Naive thymus-derived CD4-positive, alpha-beta T cell (primary cell): ENCODE data around the gene HS2ST1. TPM values are rescaled to one million over a fixed set of nuclear protein-coding genes. Genes with fewer than 3 reads are reported as not detected.

ENCODE experiments used
- ATAC-seq: fragments of 150-1000 bp; cut with Tn5 transposase; 2 replicates; pipeline ENCODE4 v1.10.0; 2021; ENCODE audit warnings: mild to moderate bottlenecking, moderate library complexity
- CTCF ChIA-PET: fragments of 350-600 bp; sonication (Branson Sonifier 250); formaldehyde crosslinking; loops from one replicate; lab custom pipeline; 2021; ENCODE audit warnings: antibody characterized with exemption; lab: Charles Lee
- POLR2A ChIA-PET: fragments of 350-600 bp; sonication (Branson Sonifier 250); formaldehyde crosslinking; loops from one replicate; lab custom pipeline; 2021; ENCODE audit warnings: antibody characterized with exemption, inconsistent platforms; lab: Charles Lee
- DNase-seq, 9 donors: peaks; one replicate each; pipeline versions ENCODE4 v3.0.0 to v3.0.0-alpha.2; 2020 to 2022; ENCODE audit warnings: mixed read lengths in 1 of 9
- H3K27ac ChIP-seq: one replicate; pipeline ENCODE4 v1.7.0; 2013; ENCODE audit warnings: mild to moderate bottlenecking, low read depth, low read length, moderate library complexity
- H3K27me3 ChIP-seq, 2 donors: one replicate each; pipeline ENCODE4 v1.7.0; 2013; ENCODE audit warnings: low read length in 2 of 2, mild to moderate bottlenecking in 2 of 2, moderate library complexity in 2 of 2; ENCODE audit not compliant: control insufficient read depth in 2 of 2, insufficient read depth in 2 of 2
- H3K36me3 ChIP-seq, 3 experiments: 1 replicate in 2 of 3; 2 replicates in 1 of 3; pipeline ENCODE4 v1.7.0; 2013; ENCODE audit warnings: low read length in 3 of 3, mild to moderate bottlenecking in 3 of 3, moderate library complexity in 1 of 3; ENCODE audit not compliant: insufficient read depth in 3 of 3, control insufficient read depth in 2 of 3
- H3K4me1 ChIP-seq, 2 donors: one replicate each; pipeline ENCODE4 v1.7.0; 2013; ENCODE audit warnings: low read length in 2 of 2, mild to moderate bottlenecking in 2 of 2, moderate library complexity in 1 of 2; ENCODE audit not compliant: control insufficient read depth in 2 of 2, insufficient read depth in 2 of 2
- H3K4me3 ChIP-seq: 2 replicates; pipeline ENCODE4 v1.7.0; 2013; ENCODE audit warnings: mild to moderate bottlenecking, low read length
- H3K9me3 ChIP-seq, 3 experiments: 1 replicate in 2 of 3; 2 replicates in 1 of 3; pipeline ENCODE4 v1.7.0; 2013; ENCODE audit warnings: low read length in 3 of 3; ENCODE audit not compliant: control insufficient read depth in 2 of 3
- H3K27ac Mint-ChIP-seq, 9 donors: one replicate each; pipeline ENCODE4 v1.8.0; 2020 to 2022; ENCODE audit warnings: mixed read lengths in 9 of 9, mild to moderate bottlenecking in 8 of 9, moderate library complexity in 5 of 9, inconsistent platforms in 2 of 9
- H3K27me3 Mint-ChIP-seq, 5 donors: one replicate each; pipeline ENCODE4 v1.8.0; 2021 to 2022; ENCODE audit warnings: mixed read lengths in 5 of 5, mild to moderate bottlenecking in 1 of 5
- H3K36me3 Mint-ChIP-seq, 5 donors: one replicate each; pipeline ENCODE4 v1.8.0; 2020 to 2022; ENCODE audit warnings: mixed read lengths in 5 of 5, mild to moderate bottlenecking in 3 of 5, inconsistent platforms in 1 of 5
- H3K4me1 Mint-ChIP-seq, 7 donors: one replicate each; pipeline ENCODE4 v1.8.0; 2020 to 2022; ENCODE audit warnings: mixed read lengths in 7 of 7, mild to moderate bottlenecking in 3 of 7, inconsistent platforms in 1 of 7
- H3K4me3 Mint-ChIP-seq, 10 donors: one replicate each; pipeline ENCODE4 v1.8.0; 2020 to 2022; ENCODE audit warnings: mild to moderate bottlenecking in 10 of 10, mixed read lengths in 10 of 10, moderate library complexity in 6 of 10, inconsistent platforms in 2 of 10
- H3K9me3 Mint-ChIP-seq, 11 donors: one replicate each; pipeline ENCODE4 v1.8.0; 2020 to 2022; ENCODE audit warnings: mixed read lengths in 11 of 11, mild to moderate bottlenecking in 4 of 11, inconsistent platforms in 1 of 11, moderate library complexity in 1 of 11
- intact Hi-C, 2 donors: fragments of 100-400 bp; cut with micrococcal nuclease; formaldehyde crosslinking; loops; one replicate each; pipeline ENCODE4 v1.15.1; 2023
- polyA plus RNA-seq, 2 donors: library from polyadenylated mRNA; unstranded; fragments of 300-500 nt; fragmentation: Illumina TruSeq; gene quantifications; one replicate each; pipeline ENCODE4 v1.2.3, GENCODE V29; 2021
- total RNA-seq, 6 experiments: library from RNA in 5 of 6; stranded (reverse) in 5 of 6; gene quantifications; 1 replicate in 5 of 6; 2 replicates in 1 of 6; pipeline ENCODE4 v1.2.3 and lab custom pipeline; 2021 to 2026

The HS2ST1 gene
- total and polyA plus RNA-seq, 7 experiments from 2014 or later = 7.1 to 18.3 (median 10.2) TPM

GRCh38 chr1:86906419-86906818, 8.0 kb upstream of the HS2ST1 start:
- ChIA-PET CTCF (no interaction called here), POLR2A (interaction anchor here (0.6 kb wide), 1 partner anchor 29 kb away, joined by 5 read pairs; no protein-coding TSS in a partner anchor)
- H3K4me3 ChIP-seq = no peak overlapping the region
- H3K36me3 ChIP-seq = peaks cover 1 to 22% (median 4%) of the 10 kb centered on the region in 3 experiments
- Mint-ChIP-seq H3K27me3 (no peaks in the 10 kb centered on the region), H3K27ac (no peak overlapping the region), H3K9me3 (no peaks in the 10 kb centered on the region), H3K4me3 (no peak overlapping the region), H3K36me3 (peaks cover 3 to 35% (median 30%) of the 10 kb centered on the region in 5 donors), H3K4me1 (peaks cover 17 to 47% (median 38%) of the 10 kb centered on the region in 7 donors)
- H3K27me3 ChIP-seq = no peaks in the 10 kb centered on the region
- ATAC-seq = no peak
- intact Hi-C loops = no loop called here
- DNase-seq = no peak
- H3K4me1 ChIP-seq = peaks cover 9 to 49% of the 10 kb centered on the region in 2 donors
- H3K9me3 ChIP-seq = no peaks in the 10 kb centered on the region
- no peak overlapping the region for H3K27ac ChIP-seq

- Mint-ChIP-seq H3K27ac (peak overlapping the region in 3 of 9 donors; percentile 10 to 59 (median 23)), H3K9me3 (no peaks in the 10 kb centered on the region), H3K27me3 (no peaks in the 10 kb centered on the region), H3K4me3 (peak overlapping the region in 1 of 10 donors; percentile 67), H3K36me3 (peaks cover 3 to 29% (median 22%) of the 10 kb centered on the region in 5 donors), H3K4me1 (peaks cover under 1 to 58% (median 48%) of the 10 kb centered on the region in 7 donors)
- no peaks in the 10 kb centered on the region for H3K27me3 ChIP-seq
- no peak for DNase-seq
- no peak overlapping the region for H3K27ac ChIP-seq
- peaks cover 0 to 18% (median 4%) of the 10 kb centered on the region in 3 experiments for H3K36me3 ChIP-seq
- H3K4me3 ChIP-seq = peak overlapping the region; percentile 96
- peaks cover 15 to 40% of the 10 kb centered on the region in 2 donors for H3K4me1 ChIP-seq
- intact Hi-C loops = loop anchor here (5.0 to 10.0 kb wide), 5 partner anchors 40 to 1848 kb away; partner anchors contain the start of gene BCL10 (in 1 of the 2)
- CTCF ChIA-PET = no interaction called here
- ATAC-seq = no peak
- no peaks in the 10 kb centered on the region for H3K9me3 ChIP-seq
- POLR2A ChIA-PET = interaction anchor here (2.0 to 3.4 kb wide), 2 partner anchors 8 to 208 kb away, joined by 12 to 37 read pairs; partner anchors contain the start of gene SH3GLB1
Measured at GRCh38 chr1:86912281-86912900, 2.0 kb upstream of the HS2ST1 start.

DNA sequence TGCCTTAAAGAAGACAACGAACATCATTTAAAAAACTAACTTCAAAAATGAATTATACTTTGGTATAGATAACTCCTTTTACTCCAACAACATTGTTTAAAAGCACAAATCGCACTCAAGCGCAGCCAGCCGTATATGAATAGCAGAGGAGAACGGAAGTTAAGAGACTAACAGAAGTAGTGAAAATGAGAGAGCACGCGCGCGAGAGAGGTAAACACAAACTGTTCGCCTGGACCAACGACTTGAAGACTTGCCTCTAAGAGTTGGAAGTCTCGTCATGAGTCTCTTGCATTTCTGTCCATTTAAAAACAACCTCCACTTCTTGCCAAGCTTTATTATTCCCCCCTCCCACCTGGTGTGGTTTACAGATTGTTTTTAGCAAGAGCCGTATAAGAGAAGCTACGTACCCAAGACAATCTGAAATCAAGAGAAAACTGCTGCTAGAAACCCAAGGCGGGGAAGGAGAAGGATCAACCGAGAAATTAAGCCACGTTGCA, 988 bp upstream of the HS2ST1 start:
- CTCF ChIA-PET = no interaction called here
- H3K4me1 ChIP-seq = peaks cover 15 to 35% of the 10 kb centered on the region in 2 donors

DNA sequence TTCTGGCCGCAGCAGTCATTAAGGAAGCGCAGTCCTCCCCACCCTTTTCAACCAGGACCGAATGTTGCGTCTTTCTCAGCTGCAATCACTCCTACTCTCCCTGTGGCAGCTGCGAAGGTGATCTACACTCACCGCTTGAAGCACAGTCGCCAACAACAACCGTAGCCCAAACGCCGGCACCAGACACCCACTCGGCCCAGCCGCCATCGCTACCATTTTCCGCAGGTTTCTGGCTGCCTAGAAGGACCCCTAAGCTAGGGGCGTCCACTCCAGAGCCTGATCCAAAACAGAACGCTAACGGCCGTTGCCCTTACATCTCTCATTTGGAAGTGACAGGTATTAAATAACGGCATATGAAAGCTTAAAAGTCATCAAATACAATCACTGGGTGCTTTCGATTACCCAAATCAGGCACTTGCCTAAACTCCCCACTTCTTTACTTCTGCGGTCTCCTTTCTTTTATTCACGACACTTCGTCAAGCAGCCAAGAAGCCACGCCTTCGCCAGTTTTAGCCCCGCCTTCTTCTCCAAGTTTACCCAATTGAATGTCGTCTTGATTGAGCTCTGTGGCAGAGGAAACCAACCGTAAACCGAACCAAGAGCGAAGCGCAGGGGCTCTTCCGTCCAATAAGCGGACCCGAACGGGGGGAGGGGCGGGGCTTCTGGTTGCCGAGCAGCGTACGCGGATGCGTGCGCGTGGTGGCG, 387 bp upstream of the HS2ST1 start, which contains the start of gene SELENOF:
Gene SELENOF (minus strand): TSS at position 231 of the 705 bp plus-strand sequence. CDS start 15 bp downstream, at position 216.
- ChIA-PET POLR2A (interaction anchor here (0.7 to 3.4 kb wide), 11 partner anchors 8 to 1769 kb away, joined by 3 to 37 read pairs (median 4); partner anchors contain the start of genes ODF2L, PKN2 and SH3GLB1), CTCF (interaction anchor here (0.7 to 1.2 kb wide), 3 partner anchors 51 to 414 kb away, joined by 3 to 6 read pairs (median 3); no protein-coding TSS in a partner anchor)
- no peaks in the 10 kb centered on the region for H3K9me3 ChIP-seq
- DNase-seq (peak; percentile 94 to 100 (median 99)), ATAC-seq (peak; percentile 93)
- H3K27me3 ChIP-seq = no peaks in the 10 kb centered on the region
- Mint-ChIP-seq H3K9me3 (no peaks in the 10 kb centered on the region), H3K4me1 (peaks cover 6 to 51% (median 44%) of the 10 kb centered on the region in 7 donors), H3K4me3 (no peak within 1 kb of the TSS), H3K36me3 (peaks cover 3 to 21% (median 15%) of the 10 kb centered on the region in 5 donors), H3K27ac (no peak within 1 kb of the TSS), H3K27me3 (no peaks in the 10 kb centered on the region)
- peak within 1 kb of the TSS; percentile 89 for H3K27ac ChIP-seq
- peaks cover 0 to 18% (median 0%) of the 10 kb centered on the region in 3 experiments for H3K36me3 ChIP-seq
- intact Hi-C loops = loop anchor here (1.0 to 10.0 kb wide), 20 partner anchors 20 to 1977 kb away; partner anchors contain the start of genes BCL10 (in 2 of the 2), ODF2L (in 2 of the 2), ZNHIT6 (in 2 of the 2) and GTF2B (in 1 of the 2)
- peak within 1 kb of the TSS; percentile 96 for H3K4me3 ChIP-seq
- peaks cover 15 to 32% of the 10 kb centered on the region in 2 donors for H3K4me1 ChIP-seq

More for the DNA sequence above, 988 bp upstream of the HS2ST1 start:
- Histone ChIP-seq H3K27me3 (no peaks in the 10 kb centered on the region), H3K27ac (peak overlapping the region; percentile 86), H3K4me3 (peak overlapping the region; percentile 96), H3K36me3 (peaks cover 0 to 18% (median 3%) of the 10 kb centered on the region in 3 experiments), H3K9me3 (no peaks in the 10 kb centered on the region)
- H3K36me3 Mint-ChIP-seq = peaks cover 3 to 23% (median 15%) of the 10 kb centered on the region in 5 donors
- intact Hi-C loops = loop anchor here (5.0 to 10.0 kb wide), 5 partner anchors 41 to 1849 kb away; partner anchors contain the start of gene BCL10 (in 1 of the 2)
- H3K4me3 Mint-ChIP-seq = no peak overlapping the region
- H3K27me3 Mint-ChIP-seq = no peaks in the 10 kb centered on the region
- ATAC-seq = no peak
- POLR2A ChIA-PET = interaction anchor here (0.9 to 3.4 kb wide), 8 partner anchors 9 to 1770 kb away, joined by 3 to 37 read pairs (median 4); partner anchors contain the start of genes ODF2L, PKN2 and SH3GLB1
- DNase-seq = peak in 6 of 9 donors; percentile 22 to 51 (median 32)
- no peak overlapping the region for H3K27ac Mint-ChIP-seq
- no peaks in the 10 kb centered on the region for H3K9me3 Mint-ChIP-seq
- peaks cover 6 to 57% (median 48%) of the 10 kb centered on the region in 7 donors for H3K4me1 Mint-ChIP-seq

DNA sequence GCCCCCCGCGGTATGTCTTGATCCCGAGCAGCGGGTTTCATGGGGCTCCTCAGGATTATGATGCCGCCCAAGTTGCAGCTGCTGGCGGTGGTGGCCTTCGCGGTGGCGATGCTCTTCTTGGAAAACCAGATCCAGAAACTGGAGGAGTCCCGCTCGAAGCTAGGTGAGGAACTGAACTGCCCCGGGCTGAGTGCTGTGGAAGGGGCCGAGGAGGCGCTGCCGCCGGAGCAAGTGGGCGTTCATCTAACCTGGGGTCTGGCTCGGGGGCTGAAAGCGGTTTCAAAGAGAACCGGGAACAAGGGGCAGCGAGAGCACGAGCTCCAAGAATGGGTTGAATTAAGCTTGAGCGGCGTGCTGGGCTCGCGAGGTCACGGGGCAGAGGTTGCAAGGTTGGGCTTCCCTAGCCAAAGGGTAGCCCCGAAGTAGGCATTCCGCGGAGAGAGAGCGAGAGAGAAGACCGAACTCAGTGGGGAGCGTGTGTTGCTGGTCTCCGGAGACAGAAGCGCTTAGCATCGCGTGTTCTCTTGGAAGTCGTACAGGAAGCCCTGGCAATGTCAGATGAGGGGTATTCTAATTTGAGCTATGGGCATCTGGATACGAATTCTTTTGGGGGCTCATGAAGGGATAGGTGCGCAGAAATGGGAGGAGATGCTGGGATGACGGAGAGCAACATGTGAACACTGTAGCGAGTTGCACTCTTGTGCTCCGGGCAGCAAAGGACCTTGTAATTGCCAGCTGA, 732 bp downstream of the HS2ST1 start:
- no peaks in the 10 kb centered on the region for H3K27me3 ChIP-seq
- H3K36me3 Mint-ChIP-seq = peaks cover 3 to 12% (median 10%) of the 10 kb centered on the region in 5 donors
- peak; percentile 29 to 62 (median 53) for DNase-seq
- no peaks in the 10 kb centered on the region for H3K9me3 ChIP-seq
- ChIA-PET POLR2A (interaction anchor here (0.7 to 3.4 kb wide), 4 partner anchors 12 to 519 kb away, joined by 3 to 37 read pairs (median 5); partner anchors contain the start of genes ODF2L and SH3GLB1), CTCF (interaction anchor here (0.7 to 1.2 kb wide), 3 partner anchors 169 to 1770 kb away, joined by 3 to 4 read pairs (median 3); no protein-coding TSS in a partner anchor)
- H3K27me3 Mint-ChIP-seq = no peaks in the 10 kb centered on the region
- no peak for ATAC-seq
- H3K4me3 ChIP-seq = peak overlapping the region; percentile 84
- H3K4me1 Mint-ChIP-seq = peaks cover 6 to 39% (median 32%) of the 10 kb centered on the region in 7 donors
- H3K4me3 Mint-ChIP-seq = no peak overlapping the region
- intact Hi-C loops = loop anchor here (1.0 to 10.0 kb wide), 21 partner anchors 19 to 1976 kb away; partner anchors contain the start of genes BCL10 (in 2 of the 2), ODF2L (in 2 of the 2), SH3GLB1 (in 2 of the 2) and ZNHIT6 (in 2 of the 2)
- H3K4me1 ChIP-seq = peaks cover 15 to 28% of the 10 kb centered on the region in 2 donors
- H3K36me3 ChIP-seq = peaks cover 0 to 13% (median 0%) of the 10 kb centered on the region in 3 experiments
- H3K9me3 Mint-ChIP-seq = no peaks in the 10 kb centered on the region
- peak overlapping the region; percentile 89 for H3K27ac ChIP-seq
- no peak overlapping the region for H3K27ac Mint-ChIP-seq
